ENCODE results near the gene LLCFC1.
"Not testable (repeated sequence)": the region's sequence is repeated elsewhere in the genome, so short reads cannot be mapped to it uniquely, and the experiment has no call there.

Gene LLCFC1

GRCh38 chr7:142943706-142944268, 4.5 kb downstream of the LLCFC1 start:
- no peak for DNase-seq

GRCh38 chr7:142945001-142945400, 5.7 kb downstream of the LLCFC1 start:
- no peak for DNase-seq

DNA sequence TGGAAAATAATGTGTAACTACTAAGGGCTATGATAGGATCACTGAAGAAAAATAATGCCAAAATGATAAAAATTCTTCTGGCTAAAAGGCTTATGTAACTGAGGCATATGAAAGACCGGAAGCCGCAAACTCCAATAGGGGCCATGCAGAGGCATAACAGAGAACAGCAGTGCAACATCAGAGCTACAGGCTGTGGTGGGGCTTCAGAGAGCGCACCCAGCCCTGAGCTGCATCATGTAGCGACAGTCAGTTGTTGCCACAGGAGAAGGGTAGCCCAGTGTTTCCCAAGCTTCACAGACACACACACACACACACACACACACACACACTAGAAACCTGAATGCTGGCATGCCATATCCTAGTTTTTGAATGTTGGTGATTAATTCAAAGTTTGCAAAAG, 9.3 kb downstream of the LLCFC1 start:
- no peak for DNase-seq

GRCh38 chr7:142950235-142950634, 11.0 kb downstream of the LLCFC1 start:
- no peak for DNase-seq

- DNase-seq: no peak
These were observed 15.5 kb downstream of the LLCFC1 start for GRCh38 chr7:142954680-142955268.

GRCh38 chr7:142956951-142957623, 17.8 kb downstream of the LLCFC1 start:
- no peak for DNase-seq

DNA sequence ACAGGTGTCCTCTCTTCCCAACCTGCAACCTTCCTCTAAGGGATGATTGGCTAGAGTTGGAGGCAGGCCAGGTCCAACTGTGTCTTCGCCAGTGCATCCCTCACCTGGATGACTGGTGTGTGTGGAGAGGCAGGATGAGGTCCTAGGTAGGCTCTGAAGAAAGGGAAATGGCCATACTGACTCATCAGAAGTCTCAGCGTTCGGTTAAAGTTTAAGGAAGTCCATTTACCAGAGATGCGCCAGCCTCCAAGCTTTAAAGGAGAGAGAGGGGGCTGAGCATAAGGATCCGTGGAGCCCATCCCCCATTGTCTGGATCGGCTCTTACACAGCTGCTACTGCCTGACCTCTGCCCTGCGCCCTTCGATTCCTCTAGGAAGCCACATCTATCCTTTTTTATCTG, 18.4 kb downstream of the LLCFC1 start:
- DNase-seq: no peak

DNA sequence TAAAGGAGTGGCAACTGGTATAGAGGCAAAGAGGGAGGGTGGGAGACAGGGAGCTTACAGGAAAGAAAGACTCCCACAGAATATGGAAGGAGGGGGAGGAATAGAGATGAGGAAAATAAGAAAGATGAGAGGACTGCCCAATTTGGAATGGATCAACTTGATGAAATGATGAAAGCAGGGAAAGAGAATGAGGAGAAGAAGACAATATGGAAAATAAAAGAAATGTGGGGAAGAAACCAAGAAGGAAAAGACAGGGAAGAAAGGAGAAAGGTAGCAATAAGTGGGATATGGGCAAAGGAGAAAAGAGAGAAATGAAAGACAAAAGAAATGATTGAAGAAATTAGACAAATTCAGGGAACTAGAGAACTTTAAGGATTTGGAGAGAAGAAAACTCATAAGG, 19.9 kb downstream of the LLCFC1 start:
- no peak for DNase-seq

GRCh38 chr7:142960955-142961512, 21.8 kb downstream of the LLCFC1 start:
- DNase-seq: no peak

- no peak for DNase-seq
These were observed 22.3 kb downstream of the LLCFC1 start for GRCh38 chr7:142961595-142961972.

- no peak for DNase-seq
These were observed 23.0 kb downstream of the LLCFC1 start, which contains the start of gene KEL for GRCh38 chr7:142961973-142962926. Gene KEL (minus strand): TSS chr7:142962363. CDS start chr7:142962206, 157 bp downstream.

- DNase-seq: no peak
These were observed 23.7 kb downstream of the LLCFC1 start for GRCh38 chr7:142962991-142963390.

- DNase-seq: no peak
These were observed 24.7 kb downstream of the LLCFC1 start for GRCh38 chr7:142963993-142964392.

- no peak for DNase-seq
These were observed 25.4 kb downstream of the LLCFC1 start for GRCh38 chr7:142964502-142965246.

GRCh38 chr7:142968229-142968628, 28.9 kb downstream of the LLCFC1 start:
- DNase-seq: no peak

GRCh38 chr7:142969183-142969582, 29.9 kb downstream of the LLCFC1 start:
- no peak for DNase-seq

DNA sequence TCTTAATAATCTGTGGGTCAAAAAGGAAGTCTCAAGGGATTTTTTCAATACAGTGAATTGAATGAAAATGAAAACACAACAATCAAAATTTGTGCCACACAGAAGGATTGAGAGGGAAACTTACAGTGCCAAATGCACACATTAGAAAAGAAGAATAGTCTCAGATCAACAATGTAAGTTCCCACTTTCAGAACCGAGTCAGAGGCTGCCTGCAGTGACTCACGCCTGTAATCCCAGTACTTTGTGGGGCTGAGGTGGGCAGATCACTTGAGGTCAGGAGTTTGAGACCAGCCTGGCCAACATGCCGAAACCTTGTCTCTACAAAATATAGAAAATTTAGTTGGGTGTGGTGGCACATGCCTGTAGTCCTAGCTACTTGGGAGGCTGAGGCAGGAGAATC, 35.3 kb downstream of the LLCFC1 start:
- no peak for DNase-seq

DNA sequence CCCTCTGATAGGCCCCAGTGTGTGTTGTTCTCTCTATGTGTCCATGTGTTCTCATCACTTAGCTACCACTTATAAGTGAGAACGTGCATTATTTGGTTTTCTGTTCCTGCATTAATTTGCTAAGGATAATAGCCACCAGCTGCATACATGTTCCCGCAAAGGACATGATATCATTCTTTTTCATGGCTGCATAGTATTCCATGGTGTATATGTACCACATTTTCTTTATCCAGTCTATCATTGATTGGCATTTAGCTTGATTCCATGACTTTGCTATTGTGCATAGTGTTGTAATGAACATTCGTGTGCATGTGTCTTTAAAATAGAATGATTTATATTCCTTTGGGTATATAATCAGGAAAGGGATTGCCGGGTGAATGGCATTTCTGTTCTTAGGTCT, 39.1 kb downstream of the LLCFC1 start:
- DNase-seq: not testable (repeated sequence)

DNA sequence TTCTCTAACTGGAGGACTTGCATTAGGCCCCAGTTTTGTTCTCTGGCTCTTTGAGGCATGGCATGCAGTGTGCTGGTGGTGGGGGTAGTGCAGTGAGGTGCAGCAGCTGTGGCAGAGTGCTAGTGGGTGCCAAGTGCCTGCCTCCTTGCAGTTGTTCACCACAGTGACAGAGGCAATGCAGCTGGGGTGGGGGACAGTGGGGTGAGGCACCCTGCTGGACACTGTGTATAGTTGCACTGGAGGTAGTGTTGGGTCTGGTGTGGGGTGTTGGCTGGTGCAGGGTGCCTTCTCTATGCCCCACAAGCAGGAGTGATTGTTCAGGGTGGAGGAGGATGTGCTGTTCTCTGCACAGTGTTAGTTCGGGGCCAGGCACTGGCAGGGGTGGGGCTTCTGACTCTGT, 44.5 kb downstream of the LLCFC1 start:
- DNase-seq: no peak

GRCh38 chr7:142984297-142984696, 45.0 kb downstream of the LLCFC1 start:
- DNase-seq: no peak

Measured in NCI-H345 (cell line).